HCT116 (cell line): Measurements from ENCODE around the gene CDKL4. TPM values are rescaled to one million over a fixed set of nuclear protein-coding genes. Genes with fewer than 3 reads are reported as not detected.

ENCODE experiments used
- ATAC-seq: fragments of 200-7000 bp; cut with Tn5 transposase; 2 replicates; pipeline ENCODE4 v1.9.1; 2020; ENCODE audit warnings: mild to moderate bottlenecking, moderate library complexity
- BruUV-seq: library from RNA; stranded (reverse); fragments of 400-500 nt; replicated peaks from 2 replicates; lab custom pipeline; 2021; lab: Mats Ljungman, UMichigan
- CTCF ChIA-PET: fragments of 300-600 bp; sonication (Branson Sonifier 250); formaldehyde crosslinking; loops from one replicate; lab custom pipeline; 2021; ENCODE audit warnings: antibody characterized with exemption; lab: Charles Lee
- POLR2A ChIA-PET: fragments of 300-600, 350-600 bp; sonication (Branson Sonifier 250); formaldehyde crosslinking; loops from one replicate; lab custom pipeline; 2021; ENCODE audit warnings: antibody characterized with exemption; lab: Charles Lee
- RAD21 ChIA-PET, 2 experiments: fragments of 300-600 bp; sonication (Branson Sonifier 250); formaldehyde crosslinking; loops; one replicate each; lab custom pipeline; 2023; ENCODE audit warnings: low total read pairs in 2 of 2; ENCODE audit not compliant: uncharacterized antibody in 2 of 2, unreplicated experiment in 2 of 2, low non-redundant PET in 1 of 2; lab: Charles Lee
- DNase-seq: peaks from one replicate; pipeline ENCODE4 v3.0.0-alpha.2; 2010; ENCODE audit warnings: low read depth, low spot score
- H2AFZ ChIP-seq: fragments of 200-600 bp; shearing (Covaris generic), sonication (generic); 2 replicates; pipeline ENCODE4 v1.6.1; 2017; ENCODE audit warnings: low read depth, mixed run types, mixed read lengths, antibody characterized with exemption, low read length; ENCODE audit not compliant: poor library complexity, severe bottlenecking
- H3K27ac ChIP-seq: 2 replicates; pipeline ENCODE4 v1.5.1; 2012; ENCODE audit warnings: low read depth, low read length
- H3K27me3 ChIP-seq: fragments of 200-600 bp; sonication (generic); 2 replicates; pipeline ENCODE4 v1.6.1; 2016; ENCODE audit warnings: mixed run types, low read length, mixed read lengths; ENCODE audit not compliant: insufficient read depth
- H3K36me3 ChIP-seq, 2 experiments: fragments of 200-500 bp in 1 of 2; fragments of 200-600 bp in 1 of 2; sonication (Bioruptor generic) in 1 of 2; sonication (generic) in 1 of 2; 2 replicates each; pipeline versions ENCODE4 v1.5.1 to v1.6.1; 2014 to 2016; ENCODE audit warnings: low read length in 2 of 2, inconsistent platforms in 1 of 2, mixed read lengths in 1 of 2, mixed run types in 1 of 2; ENCODE audit not compliant: insufficient read depth in 2 of 2, control insufficient read depth in 1 of 2
- H3K4me1 ChIP-seq, 2 experiments: fragments of 200-600 bp in 1 of 2; sonication (generic) in 1 of 2; 2 replicates each; pipeline versions ENCODE4 v1.5.1 to v1.6.1; 2012 to 2017; ENCODE audit warnings: low read length in 2 of 2, inconsistent platforms in 1 of 2, mild to moderate bottlenecking in 1 of 2, mixed read lengths in 1 of 2, mixed run types in 1 of 2, moderate library complexity in 1 of 2; ENCODE audit not compliant: insufficient read depth in 2 of 2, control insufficient read depth in 1 of 2
- H3K4me2 ChIP-seq: fragments of 200-600 bp; sonication (generic); 2 replicates; pipeline ENCODE4 v1.6.1; 2017; ENCODE audit warnings: mixed run types, low read length, mixed read lengths
- H3K4me3 ChIP-seq, 2 experiments: fragments of 200-600 bp in 1 of 2; sonication (generic) in 1 of 2; replicated peaks in 1 of 2; 2 replicates each; pipeline ENCODE4 v1.5.1; 2011 to 2016; ENCODE audit warnings: low read length in 2 of 2, control low read depth in 1 of 2, low read depth in 1 of 2, mild to moderate bottlenecking in 1 of 2, mixed read lengths in 1 of 2, mixed run types in 1 of 2
- H3K79me2 ChIP-seq: fragments of 200-600 bp; sonication (generic); 2 replicates; pipeline ENCODE4 v1.6.1; 2017; ENCODE audit warnings: mild to moderate bottlenecking, mixed run types, low read length, moderate library complexity, mixed read lengths; ENCODE audit not compliant: insufficient read depth
- H3K9ac ChIP-seq: fragments of 200-600 bp; sonication (generic); 2 replicates; pipeline ENCODE4 v1.6.1; 2016; ENCODE audit warnings: low read length, mixed read lengths
- H3K9me2 ChIP-seq: fragments of 200-600 bp; sonication (generic), shearing (Covaris generic); 2 replicates; pipeline ENCODE4 v1.6.1; 2017; ENCODE audit warnings: mixed run types, mild to moderate bottlenecking, moderate library complexity; ENCODE audit not compliant: insufficient read depth
- H3K9me3 ChIP-seq, 2 experiments: fragments of 200-500 bp in 1 of 2; fragments of 200-600 bp in 1 of 2; sonication (Bioruptor generic) in 1 of 2; sonication (generic) in 1 of 2; 2 replicates each; pipeline ENCODE4 v1.6.1; 2014 to 2017; ENCODE audit warnings: low read length in 2 of 2, mixed read lengths in 2 of 2, inconsistent platforms in 1 of 2, low read depth in 1 of 2, mild to moderate bottlenecking in 1 of 2, mixed run types in 1 of 2, moderate library complexity in 1 of 2; ENCODE audit not compliant: control insufficient read depth in 1 of 2, insufficient read depth in 1 of 2
- H4K20me1 ChIP-seq: fragments of 200-600 bp; sonication (generic), shearing (Covaris generic); 2 replicates; pipeline ENCODE4 v1.6.1; 2017; ENCODE audit warnings: mixed run types, mild to moderate bottlenecking, moderate library complexity; ENCODE audit not compliant: insufficient read depth
- ELF1 ChIP-seq: IDR thresholded peaks from 2 replicates; pipeline ENCODE4 v1.6.1; 2012; ENCODE audit warnings: low read depth, borderline replicate concordance
- FOSL1 ChIP-seq: IDR thresholded peaks from 2 replicates; pipeline ENCODE4 v1.6.1; 2012; ENCODE audit warnings: low read depth
- JUND ChIP-seq: IDR thresholded peaks from 2 replicates; pipeline ENCODE4 v1.6.1; 2012
- SP1 ChIP-seq: IDR thresholded peaks from 2 replicates; pipeline ENCODE4 v1.6.1; 2012; ENCODE audit warnings: low read depth
- ZNF274 ChIP-seq: fragments of 200-500 bp; sonication (Bioruptor generic); IDR thresholded peaks from 2 replicates; pipeline ENCODE4 v1.6.1; 2014; ENCODE audit warnings: mild to moderate bottlenecking, low read depth, low read length, inconsistent platforms
- intact Hi-C: fragments of 100-400 bp; cut with micrococcal nuclease; formaldehyde crosslinking; loops from 2 replicates; pipeline ENCODE4 v1.10.0; 2022
- total RNA-seq: library from RNA; stranded (reverse); gene quantifications from one replicate; pipeline ENCODE4 v1.2.1, GENCODE V29; 2021; ENCODE audit not compliant: unreplicated experiment
- TF ChIP-seq, protein P1 (sequence below), 3 experiments: fragments of 200-600 bp in 1 of 3; sonication (generic) in 1 of 3; IDR thresholded peaks in 2 of 3; conservative IDR thresholded peaks in 1 of 3; 2 replicates each; pipeline ENCODE4 v1.5.1; 2012 to 2017; ENCODE audit warnings: low read depth in 2 of 3, low read length in 2 of 3, antibody characterized with exemption in 1 of 3, borderline replicate concordance in 1 of 3, control low read depth in 1 of 3, mild to moderate bottlenecking in 1 of 3, mixed read lengths in 1 of 3, mixed run types in 1 of 3, moderate library complexity in 1 of 3; ENCODE audit not compliant: insufficient read depth in 1 of 3

Gene CDKL4
- total RNA-seq, 1 experiment from 2014 or later = 0.27 TPM

DNA sequence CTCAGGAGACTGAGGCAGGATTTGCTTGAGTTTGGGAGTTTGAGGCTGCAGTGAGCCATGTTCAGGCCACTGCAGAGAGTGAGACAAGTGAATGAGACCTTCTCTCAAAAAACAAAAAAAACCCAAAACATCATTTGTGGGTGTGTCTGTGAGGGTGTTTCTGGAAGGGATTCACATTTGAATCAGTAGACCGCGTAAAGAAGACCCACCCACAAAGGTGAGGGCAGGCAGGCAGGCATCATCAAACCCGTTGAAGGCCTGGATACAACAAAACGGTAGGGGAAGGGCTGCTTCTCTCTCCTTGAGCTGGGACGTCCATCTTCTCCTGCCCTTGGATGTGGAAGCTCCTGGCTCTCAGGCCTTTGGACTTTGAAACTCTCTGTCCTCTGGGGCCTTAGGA, 25.4 kb downstream of the CDKL4 start (continued):
- TF ChIP-seq FOSL1 (no peak), ZNF274 (no peak), JUND (no peak), ELF1 (no peak), SP1 (no peak)
- TF ChIP-seq, protein P1, sequence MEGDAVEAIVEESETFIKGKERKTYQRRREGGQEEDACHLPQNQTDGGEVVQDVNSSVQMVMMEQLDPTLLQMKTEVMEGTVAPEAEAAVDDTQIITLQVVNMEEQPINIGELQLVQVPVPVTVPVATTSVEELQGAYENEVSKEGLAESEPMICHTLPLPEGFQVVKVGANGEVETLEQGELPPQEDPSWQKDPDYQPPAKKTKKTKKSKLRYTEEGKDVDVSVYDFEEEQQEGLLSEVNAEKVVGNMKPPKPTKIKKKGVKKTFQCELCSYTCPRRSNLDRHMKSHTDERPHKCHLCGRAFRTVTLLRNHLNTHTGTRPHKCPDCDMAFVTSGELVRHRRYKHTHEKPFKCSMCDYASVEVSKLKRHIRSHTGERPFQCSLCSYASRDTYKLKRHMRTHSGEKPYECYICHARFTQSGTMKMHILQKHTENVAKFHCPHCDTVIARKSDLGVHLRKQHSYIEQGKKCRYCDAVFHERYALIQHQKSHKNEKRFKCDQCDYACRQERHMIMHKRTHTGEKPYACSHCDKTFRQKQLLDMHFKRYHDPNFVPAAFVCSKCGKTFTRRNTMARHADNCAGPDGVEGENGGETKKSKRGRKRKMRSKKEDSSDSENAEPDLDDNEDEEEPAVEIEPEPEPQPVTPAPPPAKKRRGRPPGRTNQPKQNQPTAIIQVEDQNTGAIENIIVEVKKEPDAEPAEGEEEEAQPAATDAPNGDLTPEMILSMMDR (IDR thresholded peaks at IDR 0.05 in 2 of 3, conservative IDR thresholded peaks at IDR 0.05 in 1 of 3; ENCODE audit: borderline replicate concordance in 1 of 3, insufficient read depth in 1 of 3, low read depth in 2 of 3, low read length in 2 of 3) = no peak

DNA sequence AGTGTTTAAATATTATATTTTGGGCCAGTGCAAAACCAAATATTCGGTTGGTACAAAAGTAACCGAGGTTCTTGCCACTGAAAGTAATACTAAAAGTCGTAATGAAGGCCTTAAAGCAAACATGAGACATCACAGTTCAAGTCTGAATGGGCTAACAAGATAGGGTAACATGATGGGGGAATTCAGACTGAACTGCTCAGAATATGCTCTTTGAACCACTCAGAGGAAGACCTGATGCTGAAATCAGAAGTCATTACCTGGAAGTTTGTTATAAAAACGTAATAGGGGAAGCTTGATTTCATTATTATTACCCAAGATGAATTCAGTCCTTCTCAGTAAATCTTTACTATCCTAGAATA, 26.6 kb downstream of the CDKL4 start:
- ChIA-PET RAD21 (no interaction called here), POLR2A (no interaction called here)

More for the DNA sequence above, 26.6 kb downstream of the CDKL4 start:
- Histone ChIP-seq H3K9me2 (no peaks in the 10 kb centered on the region; the same call in 1 of the 2 replicates), H3K9ac (no peak overlapping the region), H3K36me3 (no peaks in the 10 kb centered on the region), H3K4me3 (no peak overlapping the region), H2AFZ (no peak overlapping the region), H3K4me1 (no peaks in the 10 kb centered on the region), H3K79me2 (no peaks in the 10 kb centered on the region), H3K27me3 (no peaks in the 10 kb centered on the region), H3K27ac (no peak overlapping the region), H4K20me1 (no peaks in the 10 kb centered on the region), H3K4me2 (no peak overlapping the region), H3K9me3 (no peaks in the 10 kb centered on the region)
- intact Hi-C loops = no loop called here
- CTCF ChIA-PET = no interaction called here
- no TSS peak for BruUV-seq
- DNase-seq = no peak
- no peak for ATAC-seq
- no peak for TF ChIP-seq ZNF274
